ENCODE measurements around the gene ISCU. TPM values are rescaled to one million over a fixed set of nuclear protein-coding genes. Genes with fewer than 3 reads are reported as not detected.

The ISCU gene
- total and polyA plus RNA-seq, 9 of the 15 experiments (the other 6 are each of a cell fraction or from before 2014, with no cell fraction given): 15.9 to 92.5 (median 77.3) TPM

- Histone ChIP-seq H3K4me1 (replicated peaks in 1 of 2; ENCODE audit: control insufficient read depth in 2 of 2, insufficient read depth in 2 of 2, low read length in 2 of 2) (peaks cover 0 to 28% of the 10 kb centered on the region in 2 experiments; a peak in 2 of 5 replicates), H3K79me2 (ENCODE audit: control insufficient read depth, insufficient read depth, low read length) (no peaks in the 10 kb centered on the region), H3K9me3 (replicated peaks; ENCODE audit: control insufficient read depth, insufficient read depth, low read depth, low read length) (no peaks in the 10 kb centered on the region), H3K4me3 (no peak overlapping the region), H4K20me1 (replicated peaks; ENCODE audit: control insufficient read depth, insufficient read depth, low read length) (peaks cover 6% of the 10 kb centered on the region; the same call in 1 of the 2 replicates), H3K9me1 (ENCODE audit: control insufficient read depth, insufficient read depth, low read length) (peaks cover 2% of the 10 kb centered on the region), H3K9ac (ENCODE audit: insufficient read depth in 1 of 2, low read depth in 2 of 2, low read length in 2 of 2) (no peak overlapping the region), H2AFZ (ENCODE audit: low read depth, low read length) (no peak overlapping the region), H3K4me2 (ENCODE audit: insufficient read depth, low read length) (no peak overlapping the region), H3K27me3 (ENCODE audit: control insufficient read depth in 2 of 2, insufficient read depth in 2 of 2, low read length in 2 of 2) (peaks cover 0 to 6% of the 10 kb centered on the region in 2 experiments; a peak in 1 of 5 replicates), H3K36me3 (ENCODE audit: control insufficient read depth, insufficient read depth, low read length) (no peaks in the 10 kb centered on the region), H3K27ac (ENCODE audit: extremely low read depth, low read depth, low read length) (no peak overlapping the region)
- in situ Hi-C loops (cut with MboI): no loop called here
- intact Hi-C loops (cut with micrococcal nuclease): no loop called here
- ChIA-PET CTCF (ENCODE audit: low intra/inter-chr PET ratio) (no interaction called here), POLR2A (interaction anchor here (0.6 to 1.1 kb wide), 3 partner anchors 10 to 1296 kb away, joined by 3 to 6 read pairs (median 4); partner anchors contain the start of gene SART3)
- DNase-seq (ENCODE audit: extremely low read depth in 1 of 4, low spot score in 3 of 4) (no peak), ATAC-seq (no peak), FAIRE-seq (no peak)
- 48% methylated on average over 7 of the region's 7 CpGs for WGBS (ENCODE audit: insufficient coverage, low coverage, missing lambda C conversion rate)
- BruUV-seq (replicated peaks): no TSS peak
- TF ChIP-seq RCOR1 (IDR thresholded peaks at IDR 0.05; ENCODE audit: borderline replicate concordance in 1 of 2, low read depth in 2 of 2, low read length in 2 of 2): peak in 1 of 2 experiments; percentile 31; a peak in 1 of 4 replicates
- TF ChIP-seq E2F5 (CRISPR knock-in tag; IDR thresholded peaks at IDR 0.05): no peak
- TF ChIP-seq RNF2 (IDR thresholded peaks at IDR 0.05): no peak
- no peak for TF ChIP-seq DMBX1 (CRISPR knock-in tag; IDR thresholded peaks at IDR 0.05; ENCODE audit: borderline replicate concordance)
- TF ChIP-seq PHF20 (IDR thresholded peaks at IDR 0.05; ENCODE audit: partially characterized antibody): peak; percentile 66
- TF ChIP-seq HLTF (IDR thresholded peaks at IDR 0.05): 0 out of 2 replicates have a peak, but pooled peaks have one; percentile 15
- no peak for TF ChIP-seq ZBED1 (IDR thresholded peaks at IDR 0.05)
- no peak for TF ChIP-seq TAF15 (IDR thresholded peaks at IDR 0.05; ENCODE audit: low read depth, low read length)
- no peak for TF ChIP-seq CBFA2T2 (conservative IDR thresholded peaks at IDR 0.05)
- TF ChIP-seq ZNF740 (CRISPR knock-in tag; IDR thresholded peaks at IDR 0.05): no peak
- no peak for TF ChIP-seq ZNF740 (tag; IDR thresholded peaks at IDR 0.05)
- no peak for TF ChIP-seq ZNF561 (CRISPR knock-in tag; conservative IDR thresholded peaks at IDR 0.05)
- TF ChIP-seq HDAC1 (IDR thresholded peaks at IDR 0.05): peak in 1 of 2 experiments; percentile 38; a peak in 2 of 4 replicates
- TF ChIP-seq MECOM (CRISPR knock-in tag; IDR thresholded peaks at IDR 0.05): no peak
- no peak for TF ChIP-seq MTF1 (CRISPR knock-in tag; IDR thresholded peaks at IDR 0.05; ENCODE audit: borderline replicate concordance)
- TF ChIP-seq NFE2 (IDR thresholded peaks at IDR 0.05; ENCODE audit: low read depth): no peak
- TF ChIP-seq ZNF707 (CRISPR knock-in tag; conservative IDR thresholded peaks at IDR 0.05): no peak
- TF ChIP-seq MEF2A (IDR thresholded peaks at IDR 0.05; ENCODE audit: control insufficient read depth, low read depth, low read length): no peak
- TF ChIP-seq POLR2AphosphoS5 (IDR thresholded peaks at IDR 0.05; ENCODE audit: control insufficient read depth, insufficient read depth, low read depth, low read length): no peak
- TF ChIP-seq ELF2 (CRISPR knock-in tag; IDR thresholded peaks at IDR 0.05): no peak
- TF ChIP-seq CAMTA2 (CRISPR knock-in tag; conservative IDR thresholded peaks at IDR 0.05): no peak
- TF ChIP-seq ZNF197 (CRISPR knock-in tag; IDR thresholded peaks at IDR 0.05; ENCODE audit: low read depth): no peak
- TF ChIP-seq PURB (CRISPR knock-in tag; IDR thresholded peaks at IDR 0.05; ENCODE audit: low read depth): no peak
Observed at GRCh38 chr12:108594960-108595710, 32.7 kb downstream of the ISCU start.
